ENCODE results near the gene NUP188. TPM values are rescaled to one million over a fixed set of nuclear protein-coding genes. Genes with fewer than 3 reads are reported as not detected.

The NUP188 gene
- total RNA-seq, 1 experiment from 2014 or later = 47.3 TPM

DNA sequence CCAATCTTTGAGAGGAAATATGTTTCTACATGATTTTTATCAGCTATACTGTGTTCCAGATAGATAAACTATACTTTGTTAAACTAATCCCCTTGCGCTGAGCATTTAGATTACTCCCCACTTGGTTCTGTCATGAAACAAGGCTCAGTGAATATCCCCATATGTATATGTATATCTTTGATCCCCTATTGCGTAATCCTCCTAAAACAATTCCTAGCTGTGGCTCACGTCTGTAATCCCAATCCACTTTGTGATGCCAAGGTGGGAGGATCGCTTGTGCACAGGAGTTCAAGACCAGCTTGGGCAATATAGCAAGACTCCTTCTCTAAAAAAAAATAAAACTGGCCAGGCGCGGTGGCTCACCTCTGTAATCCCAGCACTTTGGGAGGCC lies 24.0 kb upstream of the NUP188 start:
- H3K27me3 Mint-ChIP-seq (ENCODE audit: insufficient read depth, unreplicated experiment) = no peaks in the 10 kb centered on the region
- BruUV-seq (replicated peaks) = no TSS peak
- TF ChIP-seq, protein P1, sequence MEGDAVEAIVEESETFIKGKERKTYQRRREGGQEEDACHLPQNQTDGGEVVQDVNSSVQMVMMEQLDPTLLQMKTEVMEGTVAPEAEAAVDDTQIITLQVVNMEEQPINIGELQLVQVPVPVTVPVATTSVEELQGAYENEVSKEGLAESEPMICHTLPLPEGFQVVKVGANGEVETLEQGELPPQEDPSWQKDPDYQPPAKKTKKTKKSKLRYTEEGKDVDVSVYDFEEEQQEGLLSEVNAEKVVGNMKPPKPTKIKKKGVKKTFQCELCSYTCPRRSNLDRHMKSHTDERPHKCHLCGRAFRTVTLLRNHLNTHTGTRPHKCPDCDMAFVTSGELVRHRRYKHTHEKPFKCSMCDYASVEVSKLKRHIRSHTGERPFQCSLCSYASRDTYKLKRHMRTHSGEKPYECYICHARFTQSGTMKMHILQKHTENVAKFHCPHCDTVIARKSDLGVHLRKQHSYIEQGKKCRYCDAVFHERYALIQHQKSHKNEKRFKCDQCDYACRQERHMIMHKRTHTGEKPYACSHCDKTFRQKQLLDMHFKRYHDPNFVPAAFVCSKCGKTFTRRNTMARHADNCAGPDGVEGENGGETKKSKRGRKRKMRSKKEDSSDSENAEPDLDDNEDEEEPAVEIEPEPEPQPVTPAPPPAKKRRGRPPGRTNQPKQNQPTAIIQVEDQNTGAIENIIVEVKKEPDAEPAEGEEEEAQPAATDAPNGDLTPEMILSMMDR (IDR thresholded peaks at IDR 0.05; ENCODE audit: unreplicated experiment) = no peak
- no peak overlapping the region for H3K27ac Mint-ChIP-seq (ENCODE audit: low read depth, unreplicated experiment)
- no peaks in the 10 kb centered on the region for H3K9me3 Mint-ChIP-seq (ENCODE audit: unreplicated experiment)
- CTCF ChIA-PET = interaction anchor here (0.8 to 10.2 kb wide), 4 partner anchors 12 to 71 kb away, joined by 3 to 172 read pairs (median 4); no protein-coding TSS in a partner anchor
- no peak overlapping the region for H3K4me3 Mint-ChIP-seq (ENCODE audit: unreplicated experiment)
- intact Hi-C loops (cut with micrococcal nuclease) = no loop called here
- POLR2A ChIA-PET = interaction anchor here (1.0 kb wide), 1 partner anchor 32 kb away, joined by 4 read pairs; no protein-coding TSS in a partner anchor
- peaks cover 17% of the 10 kb centered on the region for H3K4me1 Mint-ChIP-seq (ENCODE audit: insufficient read depth, unreplicated experiment)
- H3K36me3 Mint-ChIP-seq (ENCODE audit: insufficient read depth, unreplicated experiment) = peaks cover 13% of the 10 kb centered on the region
- no peak for DNase-seq (ENCODE audit: unreplicated experiment)

DNA sequence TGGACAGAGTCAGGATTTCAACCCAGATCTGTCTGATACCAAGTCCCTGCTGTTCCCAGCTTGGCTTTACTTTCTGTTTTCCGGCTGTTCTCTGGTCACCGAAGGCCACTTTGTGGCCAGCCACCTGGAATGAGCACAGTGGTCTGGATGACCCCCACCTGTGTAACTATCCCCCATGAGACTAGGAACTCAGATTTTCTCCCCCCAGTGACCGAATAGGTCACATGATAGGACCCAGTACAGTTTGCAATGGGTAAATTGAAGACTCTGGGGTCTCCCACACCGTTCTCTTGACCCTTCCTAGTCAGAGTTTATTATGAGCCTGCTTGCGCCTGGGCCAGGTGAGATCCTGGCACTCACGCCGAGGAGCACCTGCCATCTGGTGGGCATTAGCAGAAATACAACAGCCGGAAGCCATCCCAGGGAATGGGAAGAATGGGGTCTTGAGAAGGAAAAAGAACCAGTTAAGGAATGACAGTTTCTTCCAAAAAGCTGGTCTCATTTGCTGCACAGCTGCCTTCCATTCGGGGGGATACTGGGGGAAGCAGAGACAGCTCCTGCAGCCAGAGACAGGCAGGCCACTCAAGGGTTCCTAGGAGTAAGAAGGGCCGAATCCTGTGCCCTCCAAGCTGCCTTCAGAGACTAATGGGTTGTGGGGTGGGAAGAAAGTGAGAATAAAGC lies 19.6 kb upstream of the NUP188 start:
- POLR2A ChIA-PET = interaction anchor here (0.9 to 1.5 kb wide), 7 partner anchors 18 to 98 kb away, joined by 3 to 6 read pairs (median 4); no protein-coding TSS in a partner anchor
- H3K27me3 Mint-ChIP-seq (ENCODE audit: insufficient read depth, unreplicated experiment) = no peaks in the 10 kb centered on the region
- no peak overlapping the region for H3K4me3 Mint-ChIP-seq (ENCODE audit: unreplicated experiment)
- intact Hi-C loops (cut with micrococcal nuclease) = loop anchor here (1.0 to 5.0 kb wide), 3 partner anchors 36 to 76 kb away; no protein-coding TSS in a partner anchor
- TF ChIP-seq, protein P1 (IDR thresholded peaks at IDR 0.05; ENCODE audit: unreplicated experiment) = peak; percentile 87
- DNase-seq (ENCODE audit: unreplicated experiment) = peak; percentile 65
- CTCF ChIA-PET = interaction anchor here (0.6 to 10.2 kb wide), 38 partner anchors 9 to 666 kb away, joined by 3 to 172 read pairs (median 5); partner anchors contain the start of genes ENDOG, KYAT1, LRRC8A and MIGA2
- no peaks in the 10 kb centered on the region for H3K9me3 Mint-ChIP-seq (ENCODE audit: unreplicated experiment)
- H3K27ac Mint-ChIP-seq (ENCODE audit: low read depth, unreplicated experiment) = peak overlapping the region; percentile 75
- H3K36me3 Mint-ChIP-seq (ENCODE audit: insufficient read depth, unreplicated experiment) = peaks cover 7% of the 10 kb centered on the region
- peaks cover 7% of the 10 kb centered on the region for H3K4me1 Mint-ChIP-seq (ENCODE audit: insufficient read depth, unreplicated experiment)
- no TSS peak for BruUV-seq (replicated peaks)

DNA sequence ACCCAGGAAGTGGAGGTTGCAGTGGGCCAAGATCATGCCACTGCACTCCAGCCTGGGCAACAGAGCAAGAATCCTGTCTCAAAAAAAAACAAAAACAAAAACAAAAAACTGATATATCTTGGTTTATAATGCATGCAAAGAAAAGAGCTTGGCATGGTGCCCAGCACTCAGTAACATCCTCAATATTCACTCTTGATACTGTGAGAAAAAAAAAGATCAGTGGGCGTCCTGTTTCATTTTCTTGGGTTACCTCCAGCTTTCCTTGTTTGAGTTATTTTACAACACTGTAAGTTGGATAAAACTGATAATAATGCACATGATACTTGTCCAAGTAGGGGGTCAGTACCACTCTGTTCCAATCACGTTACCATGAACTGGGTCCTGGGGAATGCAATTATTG lies 18.9 kb upstream of the NUP188 start:
- intact Hi-C loops (cut with micrococcal nuclease) = loop anchor here (1.0 to 5.0 kb wide), 3 partner anchors 36 to 76 kb away; no protein-coding TSS in a partner anchor
- ChIA-PET POLR2A (interaction anchor here (0.6 to 1.5 kb wide), 8 partner anchors 17 to 98 kb away, joined by 3 to 6 read pairs (median 4); no protein-coding TSS in a partner anchor), CTCF (interaction anchor here (0.6 to 10.2 kb wide), 38 partner anchors 8 to 666 kb away, joined by 3 to 172 read pairs (median 5); partner anchors contain the start of genes ENDOG, KYAT1, LRRC8A and MIGA2)
- BruUV-seq (replicated peaks) = no TSS peak
- Mint-ChIP-seq H3K36me3 (ENCODE audit: insufficient read depth, unreplicated experiment) (peaks cover 7% of the 10 kb centered on the region), H3K9me3 (ENCODE audit: unreplicated experiment) (no peaks in the 10 kb centered on the region), H3K27me3 (ENCODE audit: insufficient read depth, unreplicated experiment) (no peaks in the 10 kb centered on the region), H3K4me1 (ENCODE audit: insufficient read depth, unreplicated experiment) (peaks cover 7% of the 10 kb centered on the region), H3K4me3 (ENCODE audit: unreplicated experiment) (no peak overlapping the region), H3K27ac (ENCODE audit: low read depth, unreplicated experiment) (no peak overlapping the region)
- DNase-seq (ENCODE audit: unreplicated experiment) = no peak
- TF ChIP-seq, protein P1 (IDR thresholded peaks at IDR 0.05; ENCODE audit: unreplicated experiment) = no peak

DNA sequence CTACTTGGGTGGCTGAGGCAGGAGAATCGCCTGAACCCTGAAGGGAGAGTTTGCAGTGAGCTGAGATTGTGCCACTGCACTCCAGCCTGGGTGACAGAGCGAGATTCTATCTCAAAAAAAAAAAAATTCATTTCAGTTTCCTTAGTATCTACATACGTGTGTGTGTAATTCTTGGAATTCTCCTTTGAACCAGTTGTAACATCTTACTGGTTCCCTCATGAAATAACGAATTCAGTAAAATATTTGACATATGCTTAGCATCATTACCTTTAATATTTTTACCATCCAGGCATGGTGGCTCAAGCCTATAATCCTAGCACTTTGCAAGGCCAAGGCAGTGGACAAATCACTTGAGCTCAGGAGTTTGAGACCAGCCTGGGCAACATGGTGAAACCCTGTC lies 17.9 kb upstream of the NUP188 start:
- Mint-ChIP-seq H3K27me3 (ENCODE audit: insufficient read depth, unreplicated experiment) (no peaks in the 10 kb centered on the region), H3K4me3 (ENCODE audit: unreplicated experiment) (no peak overlapping the region), H3K4me1 (ENCODE audit: insufficient read depth, unreplicated experiment) (peaks cover 7% of the 10 kb centered on the region), H3K9me3 (ENCODE audit: unreplicated experiment) (no peaks in the 10 kb centered on the region), H3K27ac (ENCODE audit: low read depth, unreplicated experiment) (no peak overlapping the region), H3K36me3 (ENCODE audit: insufficient read depth, unreplicated experiment) (peaks cover 5% of the 10 kb centered on the region)
- TF ChIP-seq, protein P1 (IDR thresholded peaks at IDR 0.05; ENCODE audit: unreplicated experiment) = no peak
- intact Hi-C loops (cut with micrococcal nuclease) = loop anchor here (5.0 kb wide), 1 partner anchor 37 kb away; no protein-coding TSS in a partner anchor
- POLR2A ChIA-PET = interaction anchor here (0.6 to 1.5 kb wide), 2 partner anchors 17 to 99 kb away, joined by 4 to 5 read pairs; no protein-coding TSS in a partner anchor
- CTCF ChIA-PET = interaction anchor here (0.7 to 10.2 kb wide), 13 partner anchors 10 to 612 kb away, joined by 3 to 172 read pairs (median 14); partner anchors contain the start of genes KYAT1 and LRRC8A
- no peak for DNase-seq (ENCODE audit: unreplicated experiment)
- BruUV-seq (replicated peaks) = no TSS peak

Data from MCF 10A (cell line).